ENCODE measurements around the gene TGFB1I1.
"Not testable (repeated sequence)": the region's sequence is repeated elsewhere in the genome, so short reads cannot be mapped to it uniquely, and the experiment has no call there.

TGFB1I1 gene

DNA sequence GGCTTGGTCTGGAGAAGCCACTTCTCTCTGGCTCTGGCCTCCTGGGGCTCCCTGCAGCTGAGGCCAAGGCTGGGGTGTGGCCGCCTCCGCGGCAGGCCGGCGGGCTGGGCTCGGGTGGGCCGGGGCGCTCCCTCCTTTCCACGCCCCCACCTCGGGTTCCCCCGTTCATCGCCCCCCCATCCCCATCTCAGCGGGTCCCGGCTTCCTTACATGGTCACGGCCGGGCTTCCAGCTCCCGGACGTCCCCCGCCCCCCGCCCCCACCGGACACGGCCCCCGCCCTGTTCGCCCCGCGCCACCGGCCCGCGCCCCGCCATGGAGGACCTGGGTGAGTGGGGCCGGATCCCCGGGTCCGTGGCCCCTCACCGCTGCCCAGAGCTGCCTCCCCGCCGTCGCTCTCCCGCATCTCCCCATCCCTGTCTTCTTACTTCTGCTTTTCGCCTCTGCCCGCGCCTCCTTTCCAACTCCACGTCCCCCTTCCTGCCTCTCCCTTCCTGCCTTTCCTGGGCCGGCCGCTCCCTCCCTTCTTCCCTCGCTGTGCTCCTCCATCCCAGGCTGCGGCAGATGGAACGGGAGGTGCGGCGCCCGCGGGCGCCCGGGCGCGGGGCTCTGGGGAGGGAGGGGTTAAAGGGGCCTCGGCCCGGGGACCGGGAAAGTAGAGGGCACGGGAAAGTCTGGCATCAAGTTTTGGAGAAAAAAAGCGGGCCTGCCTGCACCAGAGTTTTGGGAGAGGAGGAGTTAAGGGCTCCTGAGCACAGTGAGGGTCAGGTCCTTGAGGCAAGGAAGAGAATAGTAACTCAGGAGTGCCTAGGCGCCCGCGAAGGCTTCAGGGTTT lies at the start of gene TGFB1I1:
TGFB1I1 (plus strand) TSS at position 278 of the 834 bp plus-strand sequence; CDS start at position 315, 37 bp downstream.
- FAIRE-seq: no peak

DNA sequence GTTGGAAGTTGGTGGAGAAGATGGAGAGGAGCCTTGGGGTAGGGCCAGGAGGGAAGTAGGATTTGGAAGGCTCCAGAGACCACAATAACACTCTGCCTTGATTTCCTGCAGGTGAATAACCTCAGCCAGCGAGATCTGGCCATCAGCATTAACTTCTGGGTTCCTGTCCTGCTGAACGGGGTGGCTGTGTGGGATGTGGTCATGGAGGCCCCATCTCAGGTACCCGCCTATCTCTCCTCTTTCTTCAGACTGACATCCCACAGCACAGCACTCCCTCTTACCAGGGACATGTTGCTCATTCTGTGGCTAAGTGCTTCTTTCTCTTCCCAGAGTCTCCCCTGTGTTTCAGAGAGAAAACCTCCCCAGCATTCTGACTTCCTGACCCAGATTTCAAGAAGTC lies 48.7 kb upstream of the TGFB1I1 start:
- FAIRE-seq: no peak

DNA sequence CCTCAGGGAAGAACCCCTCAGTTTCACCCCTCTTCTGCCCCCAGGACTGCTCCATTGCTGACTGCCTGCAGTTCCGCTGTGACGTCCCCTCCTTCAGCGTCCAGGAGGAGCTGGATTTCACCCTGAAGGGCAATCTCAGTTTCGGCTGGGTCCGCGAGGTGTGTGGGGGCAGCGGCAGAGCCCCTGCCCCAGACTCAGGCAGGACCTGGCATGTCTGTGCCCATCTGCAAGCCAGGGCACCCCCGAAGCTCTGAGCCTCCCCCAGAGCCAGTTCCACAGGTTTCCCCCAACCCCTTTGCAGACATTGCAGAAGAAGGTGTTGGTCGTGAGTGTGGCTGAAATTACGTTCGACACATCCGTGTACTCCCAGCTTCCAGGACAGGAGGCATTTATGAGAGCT lies 48.2 kb upstream of the TGFB1I1 start:
- no peak for FAIRE-seq

DNA sequence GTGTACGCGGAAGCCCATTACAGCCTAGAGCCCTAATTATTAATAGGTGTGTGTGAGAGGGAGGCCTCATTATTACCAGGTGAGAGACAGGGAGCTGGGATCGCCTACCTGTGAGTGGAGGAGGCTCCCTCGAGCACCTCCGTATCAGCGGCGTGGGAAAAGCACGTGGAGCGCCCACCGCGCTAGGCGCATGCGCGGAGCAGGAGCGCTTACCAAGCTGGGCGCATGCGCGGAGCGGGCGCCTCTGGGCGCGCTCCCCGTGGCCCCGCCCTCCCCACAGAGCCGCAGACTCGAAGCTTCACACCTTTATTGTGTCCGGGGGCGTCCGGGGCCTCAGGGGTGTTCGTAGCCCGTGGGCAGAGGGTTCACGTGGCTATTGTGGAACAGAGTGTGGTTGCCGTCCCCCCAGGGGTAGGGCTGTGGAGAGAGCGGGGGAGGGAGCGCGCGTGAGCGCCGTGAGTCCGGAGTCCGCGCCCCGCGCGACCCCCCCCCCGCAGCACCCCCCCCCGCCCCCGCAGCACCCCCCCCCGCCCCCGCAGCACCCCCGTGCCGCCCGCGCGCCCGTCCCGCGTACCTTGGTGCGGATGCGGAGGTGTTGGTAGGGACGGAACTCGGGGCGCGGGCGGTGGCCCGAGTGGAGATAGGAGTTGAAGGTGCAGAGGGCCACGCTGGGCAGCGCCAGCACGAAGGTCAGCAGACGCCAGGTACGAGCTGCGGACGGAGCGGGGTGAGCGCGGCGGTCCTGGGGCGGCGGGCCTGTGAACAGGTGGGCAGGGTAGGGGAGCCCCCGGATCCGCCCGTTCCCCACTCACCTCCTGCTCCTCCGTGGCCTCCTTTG lies 44.3 kb upstream of the TGFB1I1 start:
- no peak for FAIRE-seq

DNA sequence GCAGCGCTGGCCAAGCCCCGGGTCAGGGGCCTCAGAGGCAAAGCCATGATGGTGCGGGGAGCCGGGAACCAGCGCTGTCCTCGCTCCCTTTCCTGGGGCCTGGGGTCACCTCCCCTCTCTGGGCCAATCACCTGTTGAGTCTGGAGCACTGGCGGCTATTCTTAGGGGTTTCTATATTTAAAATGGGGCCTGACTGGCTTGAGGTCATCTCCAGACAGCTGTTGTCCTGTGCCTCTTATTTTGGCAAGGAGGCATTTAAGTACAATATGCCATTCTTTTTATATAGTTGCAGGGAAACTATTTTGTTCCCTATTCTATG lies 43.7 kb upstream of the TGFB1I1 start, which contains the start of gene COX6A2:
COX6A2 (minus strand) TSS at position 82 of the 319 bp plus-strand sequence; CDS start at position 47, 35 bp downstream.
- FAIRE-seq: no peak

DNA sequence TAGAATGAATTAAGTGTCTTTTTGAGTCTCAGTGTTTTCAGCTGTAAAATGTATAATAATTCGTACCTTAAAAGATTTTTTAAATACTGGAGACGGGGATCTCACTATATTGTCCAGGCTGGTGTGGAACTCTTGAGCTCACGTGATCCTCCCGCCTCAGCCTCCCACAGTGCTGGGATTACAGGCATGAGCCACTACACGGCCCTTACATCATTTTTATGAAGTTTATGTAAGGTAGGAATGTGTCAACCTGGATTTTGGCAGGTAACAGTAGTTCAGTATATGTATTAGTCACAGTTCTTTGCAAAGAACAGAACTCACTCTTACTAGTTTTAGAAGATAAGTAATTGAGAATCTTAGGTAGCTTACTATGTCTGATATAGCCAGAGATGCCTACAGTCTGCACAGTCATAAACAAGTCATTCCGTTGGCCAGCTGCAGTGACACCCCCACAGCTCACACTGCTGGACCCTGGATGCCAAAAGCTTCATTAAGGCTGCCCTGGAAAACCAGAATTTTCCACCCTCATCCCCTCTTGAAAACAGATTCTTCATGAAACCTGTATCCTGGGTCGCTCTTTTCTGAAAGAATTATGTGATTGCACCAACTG lies 43.2 kb upstream of the TGFB1I1 start:
- FAIRE-seq: no peak

DNA sequence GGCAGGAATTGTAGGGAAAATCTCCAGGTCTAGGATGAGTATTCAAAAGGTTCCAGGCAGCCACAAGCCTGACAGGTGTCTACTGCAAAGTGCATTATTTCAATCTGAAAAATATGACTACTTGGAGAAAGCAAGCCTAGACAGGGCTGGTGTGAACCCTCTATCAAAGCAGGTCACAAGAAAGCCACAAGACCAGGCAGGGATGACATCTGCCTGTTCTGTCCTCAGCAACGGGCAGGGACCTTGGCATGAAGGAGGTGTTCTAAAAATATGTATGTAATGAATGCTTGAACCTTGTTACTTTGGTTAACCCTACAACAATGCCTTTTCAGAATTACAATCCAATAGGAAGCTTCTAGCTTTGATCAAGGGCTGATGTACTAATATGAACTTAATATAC lies 42.6 kb upstream of the TGFB1I1 start:
- no peak for FAIRE-seq

DNA sequence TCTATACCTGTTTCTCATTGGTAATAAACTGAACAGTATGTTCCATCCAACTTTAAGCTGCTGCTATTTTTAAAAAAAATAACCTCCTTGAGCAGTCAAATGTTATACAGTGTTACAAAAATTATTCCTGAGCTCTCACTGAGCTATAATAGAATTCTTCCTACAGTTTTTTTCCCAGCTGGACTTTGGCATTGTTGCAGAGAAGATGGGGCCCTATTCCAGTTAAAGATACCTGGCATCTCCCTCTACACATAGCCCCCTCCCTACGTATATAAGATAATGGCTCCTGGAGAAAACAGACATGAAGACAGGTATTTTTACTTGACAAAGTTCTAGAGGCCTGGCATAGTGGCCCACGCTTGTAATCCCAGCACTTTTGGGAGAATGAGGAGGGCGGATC lies 42.2 kb upstream of the TGFB1I1 start:
- no peak for FAIRE-seq

DNA sequence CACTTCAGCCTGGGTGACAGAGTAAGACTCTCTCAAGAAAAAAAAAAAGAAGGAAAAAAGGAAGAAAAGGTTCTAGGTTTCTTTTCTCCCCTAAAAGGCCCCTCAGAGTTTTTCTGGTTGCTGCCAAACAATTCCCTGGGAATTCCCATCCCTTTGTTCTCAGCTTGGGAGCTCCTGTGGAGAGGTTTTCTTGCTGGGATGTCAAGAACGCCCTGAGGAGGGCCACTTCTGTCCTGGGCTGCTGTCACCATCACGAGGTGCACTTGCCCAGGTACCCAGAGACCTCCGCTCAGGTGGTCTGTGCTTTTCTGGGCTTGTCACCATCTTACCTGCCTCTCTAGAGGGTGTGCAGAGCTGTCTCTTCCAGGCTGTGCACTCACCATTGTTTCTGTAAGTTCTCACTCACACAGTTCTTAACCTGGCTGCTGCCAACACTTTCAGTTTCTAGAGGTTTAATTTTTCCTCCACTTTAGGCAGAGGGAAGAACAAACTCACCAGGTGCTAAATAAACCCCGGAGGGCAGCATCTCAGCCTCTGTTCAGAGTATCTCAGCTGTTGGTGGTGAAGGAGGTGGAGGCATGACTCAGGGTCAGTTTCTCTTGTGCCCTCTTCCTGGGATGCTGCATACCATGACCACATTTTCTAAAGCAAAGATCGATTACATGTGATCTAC lies 41.4 kb upstream of the TGFB1I1 start:
- FAIRE-seq: no peak

DNA sequence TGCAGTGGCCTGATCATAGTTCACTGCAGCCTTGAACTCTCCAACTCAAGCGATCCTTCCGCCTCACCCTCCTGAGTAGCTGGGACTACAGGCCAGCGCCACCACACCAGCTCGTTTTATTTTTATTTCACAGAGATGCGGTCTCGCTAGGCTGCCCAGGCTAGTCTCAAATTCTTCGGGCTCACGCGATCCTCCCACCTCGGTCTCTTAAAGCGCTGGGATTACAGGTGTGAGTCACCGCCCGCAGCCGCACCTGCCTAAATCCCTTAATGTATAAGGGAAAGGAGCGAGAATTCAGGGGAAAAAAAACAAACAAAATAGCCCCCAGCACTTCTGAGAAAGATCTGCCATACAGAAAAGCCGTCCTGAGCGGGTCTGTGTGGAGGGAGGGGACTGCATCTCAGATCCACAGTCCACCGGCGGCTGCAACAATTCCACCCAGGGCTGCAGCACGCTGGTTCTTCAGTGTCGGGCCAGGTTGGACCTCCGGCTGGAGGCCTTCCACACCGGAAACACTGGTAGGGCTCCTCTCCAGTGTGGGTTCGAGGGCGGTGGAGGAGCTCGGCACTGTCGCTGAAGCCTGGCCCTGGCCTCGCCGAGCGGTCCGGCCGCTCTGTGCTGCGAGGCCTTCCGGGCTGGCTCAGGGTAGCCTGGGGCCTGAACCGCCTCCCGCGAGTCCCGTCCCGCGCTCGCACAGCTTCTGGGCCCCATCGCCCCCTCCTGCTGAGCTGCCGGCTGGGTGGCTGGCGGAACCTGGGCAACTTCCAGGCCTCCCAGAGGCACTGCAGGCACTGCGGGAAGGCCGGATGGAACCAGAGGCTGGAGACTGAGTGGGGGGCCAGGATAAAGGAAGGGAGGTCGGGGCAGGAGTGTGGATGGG lies 36.4 kb upstream of the TGFB1I1 start:
- FAIRE-seq: no peak

DNA sequence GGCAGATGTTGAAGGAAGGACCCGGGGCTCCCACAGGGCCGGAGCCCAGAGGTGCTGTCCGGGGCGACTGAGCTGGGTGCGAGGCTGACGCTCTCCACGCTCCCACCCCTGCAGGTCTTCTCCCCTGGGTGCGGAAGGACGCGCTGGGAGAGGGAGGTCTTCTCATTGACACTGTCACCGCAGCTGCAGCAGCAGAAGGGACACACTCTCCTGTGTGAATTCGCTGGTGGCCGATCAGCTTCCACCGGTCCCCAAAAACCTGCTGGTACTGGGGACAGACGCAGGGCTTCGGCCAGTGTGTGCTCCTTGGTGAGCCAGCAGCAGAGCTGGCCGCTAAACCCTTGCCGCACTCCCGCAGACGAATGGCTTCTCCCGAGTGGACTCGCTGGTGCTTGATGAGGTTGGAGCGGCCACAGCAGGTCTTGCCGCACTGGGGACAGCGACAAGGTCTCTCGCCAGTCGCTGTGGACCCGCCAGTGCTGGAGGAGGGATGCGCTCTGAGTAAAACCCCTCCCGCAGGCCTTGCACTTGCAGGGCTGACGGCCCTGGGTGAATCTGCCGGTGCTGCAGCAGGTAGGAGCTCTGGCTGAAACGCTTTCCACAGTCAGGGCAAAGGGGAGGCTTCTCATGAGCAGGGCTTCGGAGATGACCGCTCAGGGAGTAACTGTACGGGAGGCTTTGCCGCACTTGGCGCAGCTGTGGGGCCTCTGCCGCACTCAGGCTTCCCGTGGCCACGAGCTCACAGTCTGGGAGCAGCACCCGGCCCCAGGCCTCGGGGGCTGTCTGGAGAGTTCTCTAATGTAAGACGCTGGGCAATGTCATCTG lies 35.5 kb upstream of the TGFB1I1 start:
- no peak for FAIRE-seq

DNA sequence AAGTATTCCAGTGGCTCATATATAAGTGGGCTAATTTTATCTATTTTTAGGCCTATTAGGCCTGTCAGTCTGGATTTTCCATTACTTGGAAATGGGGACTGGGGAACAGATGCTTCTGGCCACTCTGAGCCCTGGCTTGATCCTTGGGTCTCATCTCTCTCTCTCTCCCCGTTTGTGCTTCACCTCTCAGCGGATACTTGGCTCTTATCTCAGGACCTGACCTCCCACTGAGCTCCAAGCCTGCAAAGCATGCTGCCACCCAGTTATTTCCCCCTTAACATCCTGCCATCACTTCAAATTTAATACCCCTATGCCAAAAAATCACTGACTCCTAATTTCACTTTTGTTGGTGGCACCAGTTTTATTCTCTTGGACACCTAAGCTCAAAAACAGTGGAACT lies 33.5 kb upstream of the TGFB1I1 start:
- no peak for FAIRE-seq

DNA sequence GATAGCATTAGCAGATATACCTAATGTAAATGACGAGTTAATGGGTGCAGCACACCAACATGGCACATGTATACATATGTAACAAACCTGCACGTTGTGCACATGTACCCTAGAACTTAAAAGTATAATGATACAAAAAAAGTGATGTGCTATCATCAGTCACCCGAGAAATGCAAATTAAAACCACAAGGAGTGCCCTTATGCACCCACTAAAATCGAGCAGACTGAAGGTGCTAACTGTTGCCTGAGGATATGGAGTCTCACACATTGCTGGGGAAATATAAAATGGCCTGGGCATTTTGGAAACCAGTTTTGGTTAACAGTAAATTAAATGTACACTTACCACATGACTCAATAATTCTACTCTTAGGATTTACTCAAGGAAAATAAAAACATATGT lies 32.9 kb upstream of the TGFB1I1 start:
- not testable (repeated sequence) for FAIRE-seq

DNA sequence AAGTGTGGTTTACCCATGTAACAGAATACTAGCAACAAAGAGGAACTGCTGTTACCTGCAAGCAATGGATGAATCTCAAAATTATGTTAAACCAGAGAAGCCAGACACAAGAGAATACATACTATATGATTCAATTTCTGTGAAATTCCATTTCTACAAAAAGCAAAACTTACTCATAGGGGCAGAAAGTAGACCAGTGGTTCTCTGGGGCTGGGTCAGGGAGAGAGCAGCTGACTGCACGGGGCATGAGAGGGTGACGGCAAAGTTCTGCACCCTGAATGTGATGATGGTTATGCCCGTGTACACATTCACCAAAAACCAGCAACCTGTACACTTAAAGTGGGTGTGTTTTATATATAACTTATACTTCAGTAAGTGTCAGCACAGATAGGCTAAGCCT lies 32.4 kb upstream of the TGFB1I1 start:
- no peak for FAIRE-seq

DNA sequence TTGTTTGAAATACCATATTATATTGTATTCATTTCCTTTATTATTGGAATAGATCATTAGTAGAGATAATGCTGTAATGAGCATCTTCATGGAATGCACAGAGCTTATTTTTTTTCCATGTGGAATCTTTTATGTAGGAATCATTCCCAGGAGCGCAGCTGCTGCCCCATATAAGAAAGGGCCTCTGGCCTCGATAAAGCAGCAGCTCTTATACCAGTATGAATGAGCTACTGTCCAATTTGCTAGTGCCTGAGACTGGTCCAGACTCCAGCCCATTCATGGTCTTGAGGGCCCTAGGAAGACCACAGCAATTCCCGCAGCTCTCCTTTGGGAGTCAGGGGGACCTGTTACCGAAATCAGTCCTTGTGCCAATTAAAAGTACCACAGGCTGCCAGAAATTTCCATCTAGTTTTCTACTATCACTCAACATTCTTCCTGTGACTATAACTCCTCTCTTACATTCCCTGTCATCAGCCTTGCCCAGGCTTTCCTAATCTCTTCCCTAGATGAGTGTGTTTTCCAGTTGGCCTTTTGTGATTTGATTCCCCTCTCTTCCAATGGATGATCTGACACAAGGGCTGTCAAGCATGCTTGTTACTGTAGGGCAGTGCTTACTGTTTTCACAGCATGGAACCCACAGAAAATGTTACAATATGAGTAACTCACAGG lies 31.3 kb upstream of the TGFB1I1 start:
- FAIRE-seq: no peak

DNA sequence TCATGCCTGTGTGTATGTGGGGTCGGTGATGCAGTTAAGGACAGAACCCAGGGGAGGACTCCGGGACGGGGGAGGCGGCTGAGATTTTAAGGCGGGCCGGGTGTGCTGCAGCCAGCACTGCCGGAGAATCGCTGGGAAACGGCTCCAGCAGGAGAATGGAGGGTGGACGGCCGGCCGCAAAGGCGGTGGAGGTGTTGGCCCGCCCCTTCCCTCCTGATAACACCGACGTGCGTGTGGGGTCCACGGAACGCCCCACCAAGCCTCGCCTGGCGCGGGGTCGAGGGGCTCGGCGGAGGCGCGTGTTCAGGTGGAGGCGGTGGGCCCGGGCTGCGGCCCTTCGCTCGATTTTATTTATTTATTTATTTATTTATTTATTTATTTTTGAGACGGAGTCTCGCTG lies 30.0 kb upstream of the TGFB1I1 start:
- FAIRE-seq: no peak

DNA sequence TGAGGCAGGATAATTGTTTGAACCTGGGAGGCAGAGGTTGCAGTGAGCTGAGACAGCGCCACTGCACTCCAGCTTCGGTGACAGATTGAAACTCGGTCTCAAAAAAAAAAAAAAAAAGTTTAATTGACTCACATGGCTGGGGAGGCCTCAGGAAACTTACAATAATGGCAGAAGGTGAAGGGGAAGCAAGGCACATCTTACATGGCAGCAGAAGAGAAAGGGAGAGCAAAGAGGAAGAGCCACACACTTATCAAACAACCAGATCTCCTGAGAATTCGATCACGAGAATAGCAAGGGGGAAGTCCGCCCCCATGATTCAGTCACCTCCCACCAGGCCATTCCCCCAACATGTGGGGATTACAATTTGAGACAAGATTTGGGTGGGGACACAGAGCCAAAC lies 26.0 kb upstream of the TGFB1I1 start:
- FAIRE-seq: not testable (repeated sequence)

DNA sequence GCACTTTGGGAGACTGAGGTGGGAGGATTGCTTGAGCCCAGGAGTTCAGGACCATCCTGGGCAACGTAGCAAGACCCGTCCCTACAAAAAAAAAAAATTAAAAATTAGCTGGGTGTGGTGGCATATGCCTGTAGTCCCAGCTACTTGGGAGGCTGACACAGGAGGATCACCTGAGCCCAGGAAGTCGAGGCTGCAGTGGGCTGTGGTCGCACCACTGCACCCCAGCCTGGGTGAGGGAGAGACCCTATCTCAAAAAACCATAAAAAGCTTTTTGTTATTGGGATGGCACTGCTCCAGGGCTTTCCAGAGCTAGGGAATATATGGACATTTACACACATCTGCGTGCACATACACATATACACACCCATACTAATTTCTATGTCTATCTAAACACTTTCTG lies 20.8 kb upstream of the TGFB1I1 start:
- no peak for FAIRE-seq

DNA sequence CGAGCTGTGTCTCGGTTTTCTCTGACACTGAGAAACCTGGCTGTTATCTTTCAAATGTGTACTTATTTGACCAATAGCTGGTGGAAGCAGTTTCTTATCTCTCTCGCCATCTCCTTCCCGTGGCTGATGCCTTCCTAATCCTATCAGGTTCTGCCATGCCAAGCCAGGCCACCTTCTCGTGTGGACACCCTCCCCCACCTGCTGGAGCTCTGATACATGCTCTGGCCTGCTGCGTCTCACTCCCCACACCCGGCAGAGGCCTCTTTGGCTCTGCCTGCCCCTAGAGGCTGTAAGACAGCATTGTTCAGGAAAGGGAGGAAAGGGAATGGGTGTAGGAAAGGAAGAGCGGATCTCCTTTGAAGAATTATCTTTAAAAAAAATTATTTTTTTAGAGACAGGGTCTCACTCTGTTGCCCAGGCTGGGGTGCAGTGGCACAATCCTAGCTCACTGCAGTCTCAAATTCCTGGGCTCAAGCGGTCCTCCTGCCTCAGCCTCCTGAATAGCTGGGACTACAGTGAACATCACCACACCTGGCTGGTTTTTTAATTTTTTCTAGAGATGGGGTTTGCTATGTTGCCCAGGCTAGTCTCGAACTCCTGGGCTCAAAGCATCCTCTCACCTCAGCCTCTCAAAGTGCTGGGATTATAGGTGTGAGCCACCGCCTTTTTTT lies 20.1 kb upstream of the TGFB1I1 start:
- no peak for FAIRE-seq

DNA sequence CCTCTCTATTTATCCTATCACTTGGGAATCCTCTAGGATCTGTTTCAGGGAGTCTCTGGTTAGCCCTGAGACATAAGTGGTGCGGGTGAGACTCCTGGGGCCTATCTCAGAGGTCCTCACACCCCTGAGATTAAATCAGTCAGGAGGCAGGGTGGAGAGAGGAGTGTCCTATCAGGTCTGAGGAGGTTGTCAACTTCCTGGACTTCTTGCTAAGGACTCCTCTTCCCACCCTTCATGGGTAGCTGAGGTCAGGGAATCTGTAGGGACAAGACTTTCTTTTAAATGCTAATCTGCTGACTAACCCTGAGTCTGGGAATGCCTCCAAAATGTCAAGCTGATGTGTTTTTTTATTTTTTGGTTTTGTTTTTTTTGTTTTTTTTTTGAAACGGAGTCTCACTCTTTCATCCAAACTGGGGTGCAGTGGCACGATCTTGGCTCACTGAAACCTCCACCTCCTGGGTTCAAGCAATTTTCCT lies 19.3 kb upstream of the TGFB1I1 start:
- no peak for FAIRE-seq
